C4-2B (cell line): ENCODE results near the gene RBM14.

Experiments used
- ZFX ChIP-seq: fragments of 450-650 bp; IDR thresholded peaks from 2 replicates; pipeline ENCODE4 v1.6.1; 2017
- TF ChIP-seq, protein P1 (sequence below): fragments of 450-650 bp; conservative IDR thresholded peaks from 2 replicates; pipeline ENCODE4 v1.5.1; 2017; ENCODE audit warnings: mild to moderate bottlenecking

DNA sequence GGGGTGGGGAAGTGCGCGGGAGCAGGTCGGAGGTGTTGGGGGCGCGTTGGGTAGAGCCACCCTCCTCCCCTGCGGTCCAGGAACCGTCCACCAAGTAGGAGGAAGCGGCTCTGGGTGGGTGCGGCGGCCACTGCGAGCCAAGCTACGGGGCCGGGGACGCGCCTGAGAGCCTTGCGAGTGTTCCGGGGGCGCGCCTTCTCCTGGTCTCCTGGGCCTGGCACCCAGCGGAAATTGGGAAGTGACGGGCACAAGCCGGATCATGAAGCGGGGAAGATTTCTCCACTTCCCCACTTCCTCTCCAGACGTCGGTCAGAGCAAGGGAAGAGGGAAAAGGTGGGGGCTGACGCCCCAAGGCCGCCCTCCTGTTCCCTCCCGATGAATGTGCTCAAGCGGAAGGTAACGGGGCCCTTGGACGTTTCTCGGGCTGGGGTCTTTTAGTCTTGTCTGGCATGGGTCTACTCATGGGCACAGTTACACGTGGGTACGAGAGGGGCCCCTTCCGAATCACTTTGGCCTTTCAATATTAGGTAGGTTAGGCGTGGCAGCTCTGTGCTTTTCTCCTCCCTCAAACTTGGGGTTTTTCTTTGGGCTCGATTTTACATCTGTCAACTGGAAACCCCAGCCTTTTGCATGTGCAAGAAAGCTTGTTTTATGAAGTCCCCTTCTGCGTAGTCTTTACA lies 865 bp downstream of the RBM14 start:
- TF ChIP-seq, protein P1, sequence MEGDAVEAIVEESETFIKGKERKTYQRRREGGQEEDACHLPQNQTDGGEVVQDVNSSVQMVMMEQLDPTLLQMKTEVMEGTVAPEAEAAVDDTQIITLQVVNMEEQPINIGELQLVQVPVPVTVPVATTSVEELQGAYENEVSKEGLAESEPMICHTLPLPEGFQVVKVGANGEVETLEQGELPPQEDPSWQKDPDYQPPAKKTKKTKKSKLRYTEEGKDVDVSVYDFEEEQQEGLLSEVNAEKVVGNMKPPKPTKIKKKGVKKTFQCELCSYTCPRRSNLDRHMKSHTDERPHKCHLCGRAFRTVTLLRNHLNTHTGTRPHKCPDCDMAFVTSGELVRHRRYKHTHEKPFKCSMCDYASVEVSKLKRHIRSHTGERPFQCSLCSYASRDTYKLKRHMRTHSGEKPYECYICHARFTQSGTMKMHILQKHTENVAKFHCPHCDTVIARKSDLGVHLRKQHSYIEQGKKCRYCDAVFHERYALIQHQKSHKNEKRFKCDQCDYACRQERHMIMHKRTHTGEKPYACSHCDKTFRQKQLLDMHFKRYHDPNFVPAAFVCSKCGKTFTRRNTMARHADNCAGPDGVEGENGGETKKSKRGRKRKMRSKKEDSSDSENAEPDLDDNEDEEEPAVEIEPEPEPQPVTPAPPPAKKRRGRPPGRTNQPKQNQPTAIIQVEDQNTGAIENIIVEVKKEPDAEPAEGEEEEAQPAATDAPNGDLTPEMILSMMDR = no peak
- TF ChIP-seq ZFX = no peak
